Endodermal cell (in vitro differentiated cells): Measurements from ENCODE around the gene LYPD4. TPM values are rescaled to one million over a fixed set of nuclear protein-coding genes. Genes with fewer than 3 reads are reported as not detected.

ENCODE experiments used
- DNase-seq: peaks from one replicate; pipeline ENCODE4 v3.0.0-alpha.2; 2017
- H3K27ac ChIP-seq: 2 replicates; pipeline ENCODE4 v1.5.1; 2013; ENCODE audit warnings: mild to moderate bottlenecking, low read depth, low read length, moderate library complexity
- H3K27me3 ChIP-seq: 2 replicates; pipeline ENCODE4 v1.6.1; 2013; ENCODE audit warnings: mild to moderate bottlenecking, low read length, moderate library complexity; ENCODE audit not compliant: insufficient read depth, control insufficient read depth, poor library complexity, severe bottlenecking
- H3K36me3 ChIP-seq: 2 replicates; pipeline ENCODE4 v1.7.0; 2013; ENCODE audit warnings: mild to moderate bottlenecking, low read length, moderate library complexity; ENCODE audit not compliant: control insufficient read depth, insufficient read depth
- H3K4me1 ChIP-seq: one replicate; pipeline ENCODE4 v1.7.0; 2013; ENCODE audit warnings: low read length; ENCODE audit not compliant: control insufficient read depth, insufficient read depth
- H3K4me3 ChIP-seq: 2 replicates; pipeline ENCODE4 v1.5.1; 2013; ENCODE audit warnings: mild to moderate bottlenecking, low read length, moderate library complexity
- H3K9ac ChIP-seq: 2 replicates; pipeline ENCODE4 v1.6.1; 2013; ENCODE audit warnings: mild to moderate bottlenecking, low read length, moderate library complexity; ENCODE audit not compliant: poor library complexity, severe bottlenecking; ENCODE audit errors: extremely low read depth
- H3K9me3 ChIP-seq: 2 replicates; pipeline ENCODE4 v1.6.1; 2013; ENCODE audit warnings: mild to moderate bottlenecking, low read length, moderate library complexity; ENCODE audit not compliant: control insufficient read depth
- H3K27ac Mint-ChIP-seq: 2 replicates; pipeline ENCODE4 v1.8.0; 2020; ENCODE audit warnings: mixed read lengths
- H3K27me3 Mint-ChIP-seq: 2 replicates; pipeline ENCODE4 v1.8.0; 2021; ENCODE audit warnings: mild to moderate bottlenecking, mixed read lengths; ENCODE audit not compliant: insufficient read depth
- H3K36me3 Mint-ChIP-seq: 2 replicates; pipeline ENCODE4 v1.8.0; 2020; ENCODE audit warnings: low read depth, mixed read lengths
- H3K4me1 Mint-ChIP-seq: 2 replicates; pipeline ENCODE4 v1.8.0; 2020; ENCODE audit warnings: mixed read lengths
- H3K4me3 Mint-ChIP-seq: 2 replicates; pipeline ENCODE4 v1.8.0; 2020; ENCODE audit warnings: mild to moderate bottlenecking, moderate library complexity, mixed read lengths
- H3K9me3 Mint-ChIP-seq: 2 replicates; pipeline ENCODE4 v1.8.0; 2020; ENCODE audit warnings: mild to moderate bottlenecking, mixed read lengths
- WGBS, 2 experiments: methylation state at CpG; one replicate each; pipeline versions ENCODE4 v1.1.5 to v1.1.7; 2013; ENCODE audit warnings: missing lambda C conversion rate in 2 of 2, mixed read lengths in 1 of 2; ENCODE audit not compliant: insufficient coverage in 1 of 2, insufficient read length in 1 of 2; 5-methylcytosine and 5-hydroxymethylcytosine counted together
- total RNA-seq, 2 donors: library from RNA; stranded (reverse); fragmentation: NEBNext Ultra II Directional in 1 of 2; extraction: Animal tissue kit (Norgen Biotek cat#: 25700) in 1 of 2; gene quantifications; 2 replicates in 1 of 2; 3 replicates in 1 of 2; pipeline ENCODE4 v1.2.1, GENCODE V29; 2021
- TF ChIP-seq, protein P1 (sequence below): fragments of 200-600 bp; sonication (generic); conservative IDR thresholded peaks from 2 replicates; pipeline ENCODE4 v1.5.0; 2021; ENCODE audit warnings: antibody characterized with exemption, mild to moderate bottlenecking

LYPD4 gene
- total RNA-seq, 2 donors from 2014 or later = not detected

- H3K4me1 Mint-ChIP-seq = peaks cover 2% of the 10 kb centered on the region
- H3K27ac Mint-ChIP-seq = no peak overlapping the region
- H3K36me3 Mint-ChIP-seq = no peaks in the 10 kb centered on the region
- H3K9ac ChIP-seq = no peak overlapping the region
- no peak overlapping the region for H3K27ac ChIP-seq
- WGBS, 2 experiments = 82 to 83% methylated on average over 4 of the region's 4 CpGs
- H3K27me3 ChIP-seq = peaks cover 5% of the 10 kb centered on the region
- no peaks in the 10 kb centered on the region for H3K4me1 ChIP-seq
- peak; percentile 17 for DNase-seq
- TF ChIP-seq, protein P1, sequence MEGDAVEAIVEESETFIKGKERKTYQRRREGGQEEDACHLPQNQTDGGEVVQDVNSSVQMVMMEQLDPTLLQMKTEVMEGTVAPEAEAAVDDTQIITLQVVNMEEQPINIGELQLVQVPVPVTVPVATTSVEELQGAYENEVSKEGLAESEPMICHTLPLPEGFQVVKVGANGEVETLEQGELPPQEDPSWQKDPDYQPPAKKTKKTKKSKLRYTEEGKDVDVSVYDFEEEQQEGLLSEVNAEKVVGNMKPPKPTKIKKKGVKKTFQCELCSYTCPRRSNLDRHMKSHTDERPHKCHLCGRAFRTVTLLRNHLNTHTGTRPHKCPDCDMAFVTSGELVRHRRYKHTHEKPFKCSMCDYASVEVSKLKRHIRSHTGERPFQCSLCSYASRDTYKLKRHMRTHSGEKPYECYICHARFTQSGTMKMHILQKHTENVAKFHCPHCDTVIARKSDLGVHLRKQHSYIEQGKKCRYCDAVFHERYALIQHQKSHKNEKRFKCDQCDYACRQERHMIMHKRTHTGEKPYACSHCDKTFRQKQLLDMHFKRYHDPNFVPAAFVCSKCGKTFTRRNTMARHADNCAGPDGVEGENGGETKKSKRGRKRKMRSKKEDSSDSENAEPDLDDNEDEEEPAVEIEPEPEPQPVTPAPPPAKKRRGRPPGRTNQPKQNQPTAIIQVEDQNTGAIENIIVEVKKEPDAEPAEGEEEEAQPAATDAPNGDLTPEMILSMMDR = no peak
- H3K9me3 Mint-ChIP-seq = peaks cover 28% of the 10 kb centered on the region
- H3K4me3 Mint-ChIP-seq = no peak overlapping the region
- no peak overlapping the region for H3K4me3 ChIP-seq
- H3K9me3 ChIP-seq = no peaks in the 10 kb centered on the region
- peaks cover 17% of the 10 kb centered on the region for H3K27me3 Mint-ChIP-seq
- no peaks in the 10 kb centered on the region for H3K36me3 ChIP-seq
Measured at GRCh38 chr19:41801031-41801430, 43.5 kb downstream of the LYPD4 start.

GRCh38 chr19:41799444-41800000, 45.0 kb downstream of the LYPD4 start:
- Mint-ChIP-seq H3K4me1 (peaks cover 2% of the 10 kb centered on the region), H3K27me3 (peaks cover 17% of the 10 kb centered on the region), H3K27ac (no peak overlapping the region), H3K9me3 (peaks cover 21% of the 10 kb centered on the region), H3K4me3 (no peak overlapping the region), H3K36me3 (no peaks in the 10 kb centered on the region)
- DNase-seq = no peak
- Histone ChIP-seq H3K9ac (no peak overlapping the region), H3K36me3 (no peaks in the 10 kb centered on the region), H3K27me3 (peaks cover 5% of the 10 kb centered on the region), H3K9me3 (no peaks in the 10 kb centered on the region), H3K4me3 (no peak overlapping the region), H3K27ac (no peak overlapping the region), H3K4me1 (no peaks in the 10 kb centered on the region)
- TF ChIP-seq, protein P1 = no peak
- WGBS, 2 experiments = 65 to 85% methylated on average over 3 to 9 of the region's 9 CpGs

- WGBS, 2 experiments = 83 to 89% methylated on average over 1 of the region's 1 CpG
- H3K9me3 Mint-ChIP-seq = peaks cover 8% of the 10 kb centered on the region
- DNase-seq = no peak
Measured at GRCh38 chr19:41796901-41797300, 47.6 kb downstream of the LYPD4 start.

More at GRCh38 chr19:41796901-41797300, 47.6 kb downstream of the LYPD4 start:
- Histone ChIP-seq H3K27me3 (peaks cover 9% of the 10 kb centered on the region), H3K4me1 (no peaks in the 10 kb centered on the region), H3K9ac (no peak overlapping the region), H3K27ac (no peak overlapping the region), H3K36me3 (no peaks in the 10 kb centered on the region), H3K4me3 (no peak overlapping the region), H3K9me3 (no peaks in the 10 kb centered on the region)
- Mint-ChIP-seq H3K27ac (no peak overlapping the region), H3K4me1 (peaks cover 2% of the 10 kb centered on the region), H3K4me3 (no peak overlapping the region), H3K27me3 (peaks cover 27% of the 10 kb centered on the region), H3K36me3 (no peaks in the 10 kb centered on the region)
- TF ChIP-seq, protein P1 = no peak
